ENCODE results near the gene AK4. TPM values are rescaled to one million over a fixed set of nuclear protein-coding genes. Genes with fewer than 3 reads are reported as not detected.

The AK4 gene
- total and polyA plus RNA-seq, 2 of the 8 experiments (the other 6 are each of a cell fraction or from before 2014, with no cell fraction given) = 64.5 to 175 TPM

- H3K27ac ChIP-seq (ENCODE audit: low read depth, low read length) = no peak overlapping the region
- no peak overlapping the region for H3K14ac ChIP-seq (ENCODE audit: insufficient read length)
- H4K5ac ChIP-seq (ENCODE audit: insufficient read length, low read depth, low read length) = no peak overlapping the region
- H3K9ac ChIP-seq (replicated peaks in 1 of 4; ENCODE audit: extremely low read depth in 1 of 4, low read depth in 3 of 4, low read length in 3 of 4) = no peak overlapping the region
- peaks cover 0 to 4% (median 2%) of the 10 kb centered on the region in 4 experiments; a peak in 1 of 8 replicates for H3K36me3 ChIP-seq (ENCODE audit: control insufficient read depth in 2 of 4, insufficient read depth in 4 of 4, low read length in 3 of 4)
- H4K8ac ChIP-seq (ENCODE audit: extremely low read depth, insufficient read depth, low read length) = no peak overlapping the region
- H3K4me3 ChIP-seq (ENCODE audit: extremely low read depth in 1 of 4, insufficient read depth in 2 of 4, low read depth in 3 of 4, low read length in 4 of 4) = no peak overlapping the region
- POLR2A ChIA-PET (ENCODE audit: partially characterized antibody) = no interaction called here
- H3K27me3 ChIP-seq (replicated peaks in 1 of 4; ENCODE audit: control insufficient read depth in 3 of 4, extremely low read depth in 1 of 4, insufficient read depth in 3 of 4, low read length in 3 of 4) = peaks cover 0 to 2% (median 0%) of the 10 kb centered on the region in 4 experiments; a peak in 1 of 7 replicates
- H3K18ac ChIP-seq (ENCODE audit: extremely low read depth, low read length) = no peak overlapping the region
- DNase-seq (ENCODE audit: low read depth in 1 of 2, low spot score in 2 of 2) (no peak), FAIRE-seq (no peak)
- peaks cover 2% of the 10 kb centered on the region; the same call in 1 of the 2 replicates for H3K79me1 ChIP-seq (ENCODE audit: low read depth, low read length)
- H2BK5ac ChIP-seq (ENCODE audit: low read depth, low read length) = no peak overlapping the region
- H4K91ac ChIP-seq (replicated peaks; ENCODE audit: insufficient read length, low read length) = no peak overlapping the region
- no peaks in the 10 kb centered on the region for H3K79me2 ChIP-seq (ENCODE audit: control insufficient read depth in 1 of 2, insufficient read depth in 2 of 2, low read length in 2 of 2)
- no peak overlapping the region for H3K4ac ChIP-seq (replicated peaks; ENCODE audit: insufficient read length, low read depth, low read length)
- H2BK120ac ChIP-seq (replicated peaks; ENCODE audit: low read depth, low read length) = no peak overlapping the region
- H2AFZ ChIP-seq (ENCODE audit: low read length) = no peak overlapping the region
- no peaks in the 10 kb centered on the region for H3K9me3 ChIP-seq (ENCODE audit: insufficient read depth in 2 of 2, low read depth in 1 of 2, low read length in 1 of 2)
- H3K23me2 ChIP-seq (ENCODE audit: low read depth, low read length) = no peaks in the 10 kb centered on the region
- H4K20me1 ChIP-seq (replicated peaks in 1 of 2; ENCODE audit: control insufficient read depth in 1 of 2, insufficient read depth in 2 of 2, low read length in 2 of 2) = no peaks in the 10 kb centered on the region
- H3K4me2 ChIP-seq (ENCODE audit: insufficient read depth in 1 of 2, low read depth in 2 of 2, low read length in 2 of 2) = no peak overlapping the region
- H2BK15ac ChIP-seq (ENCODE audit: low read length) = no peak overlapping the region
- no peak overlapping the region for H3K23ac ChIP-seq (ENCODE audit: insufficient read length)
- H2BK20ac ChIP-seq (ENCODE audit: low read length) = no peak overlapping the region
- no peak overlapping the region for H2AK5ac ChIP-seq (ENCODE audit: low read depth, low read length)
- H2BK12ac ChIP-seq (ENCODE audit: low read depth, low read length) = no peak overlapping the region
- no peak overlapping the region for H3K56ac ChIP-seq (replicated peaks; ENCODE audit: insufficient read length, low read depth, low read length)
- 89% methylated on average over 3 of the region's 3 CpGs; no CpG with 5 or more reads in 1 of the 2 experiments for WGBS, 2 experiments (ENCODE audit: extremely low coverage in 1 of 2, insufficient coverage in 1 of 2, insufficient read length in 1 of 2, insufficient replicate concordance in 2 of 2, low coverage in 1 of 2, low lambda C conversion rate in 2 of 2, missing lambda C conversion rate in 1 of 2)
- H3K4me1 ChIP-seq (replicated peaks in 1 of 4; ENCODE audit: control insufficient read depth in 3 of 4, insufficient read depth in 4 of 4, low read length in 3 of 4) = no peaks in the 10 kb centered on the region
- CTCF ChIA-PET (ENCODE audit: partially characterized antibody) = interaction anchor here (0.7 kb wide), 2 partner anchors 11 to 28 kb away, joined by 3 read pairs; no protein-coding TSS in a partner anchor
- TF ChIP-seq JUN (IDR thresholded peaks at IDR 0.05; ENCODE audit: low read depth, low read length) (no peak), SAP30 (IDR thresholded peaks at IDR 0.05; ENCODE audit: insufficient read depth, insufficient replicate concordance, low read length) (no peak), HDAC6 (IDR thresholded peaks at IDR 0.05; ENCODE audit: low read depth, low read length) (no peak), PHF8 (conservative IDR thresholded peaks at IDR 0.05; ENCODE audit: low read depth, low read length) (no peak), NANOG (IDR thresholded peaks at IDR 0.05; ENCODE audit: insufficient read depth, low read depth, low read length, poor library complexity, severe bottlenecking) (no peak), CREB1 (IDR thresholded peaks at IDR 0.05) (no peak), BRCA1 (IDR thresholded peaks at IDR 0.05; ENCODE audit: low read depth, low read length) (no peak), POLR2A (IDR thresholded peaks at IDR 0.05; ENCODE audit: control extremely low read depth in 1 of 2, low read depth in 2 of 2, low read length in 2 of 2) (no peak), BACH1 (IDR thresholded peaks at IDR 0.05; ENCODE audit: low read length) (no peak), E2F6 (IDR thresholded peaks at IDR 0.05) (no peak), RXRA (IDR thresholded peaks at IDR 0.05; ENCODE audit: insufficient read depth, low read depth, low read length) (no peak), SP4 (IDR thresholded peaks at IDR 0.05; ENCODE audit: low read length) (no peak), KDM4A (IDR thresholded peaks at IDR 0.05; ENCODE audit: low read depth, low read length, severe bottlenecking) (no peak), RAD21 (IDR thresholded peaks at IDR 0.05 in 1 of 2, conservative IDR thresholded peaks at IDR 0.05 in 1 of 2; ENCODE audit: low read depth in 2 of 2, low read length in 2 of 2) (no peak)
Measured at GRCh38 chr1:65225179-65225578, 77.2 kb downstream of the AK4 start.

All from H1 (cell line).